GM12878 (cell line): ENCODE data around the gene PPP2R2D. TPM values are rescaled to one million over a fixed set of nuclear protein-coding genes. Genes with fewer than 3 reads are reported as not detected.

ENCODE experiments used
- ATAC-seq: fragments of 200-7000 bp; cut with Tn5 transposase; 3 replicates; pipeline ENCODE4 v1.9.1; 2020; ENCODE audit warnings: mild to moderate bottlenecking, moderate library complexity
- BruUV-seq: library from RNA; stranded (reverse); fragments of 400-500 nt; replicated peaks from 2 replicates; lab custom pipeline; 2021; lab: Mats Ljungman, UMichigan
- CTCF ChIA-PET: fragments of 300-600 bp; sonication (Branson Sonifier 250); formaldehyde crosslinking; extraction: SDS; loops from one replicate; lab custom pipeline; 2021; ENCODE audit warnings: inconsistent platforms; lab: Yijun Ruan, JAX
- POLR2A ChIA-PET: fragments of 350-600 bp; formaldehyde crosslinking; extraction: SDS; loops from one replicate; lab custom pipeline; 2021; ENCODE audit warnings: inconsistent platforms; lab: Charles Lee
- RAD21 ChIA-PET: fragments of 300-600 bp; sonication (Branson Sonifier 250); formaldehyde crosslinking; loops from one replicate; lab custom pipeline; 2023; ENCODE audit warnings: antibody characterized with exemption; ENCODE audit not compliant: unreplicated experiment; lab: Charles Lee
- SMC1A ChIA-PET: fragments of 300-600 bp; sonication (Branson Sonifier 250); formaldehyde crosslinking; loops from one replicate; lab custom pipeline; 2023; ENCODE audit not compliant: unreplicated experiment, uncharacterized antibody; lab: Charles Lee
- DNase-seq: peaks from one replicate; pipeline ENCODE4 v3.0.0-alpha.2; 2011; ENCODE audit warnings: low read depth, low spot score
- FAIRE-seq: peaks from 3 replicates; lab custom pipeline; 2011; peaks lifted over from hg19 to GRCh38; lab: Jason Lieb, UNC
- H2AFZ ChIP-seq: 2 replicates; pipeline ENCODE4 v1.6.0; 2011; ENCODE audit warnings: low read depth, low read length, control low read depth; ENCODE audit not compliant: control insufficient read depth
- H3K27ac ChIP-seq: 2 replicates; pipeline ENCODE4 v1.5.1; 2011; ENCODE audit warnings: control low read depth; ENCODE audit not compliant: control insufficient read depth, insufficient read depth
- H3K27me3 ChIP-seq, 2 experiments: replicated peaks in 1 of 2; 2 replicates each; pipeline versions ENCODE4 v1.6.0 to v1.6.1; 2011; ENCODE audit warnings: low read length in 1 of 2; ENCODE audit not compliant: control insufficient read depth in 2 of 2, insufficient read depth in 2 of 2
- H3K36me3 ChIP-seq, 2 experiments: 2 replicates each; pipeline ENCODE4 v1.5.1; 2011; ENCODE audit warnings: low read length in 1 of 2; ENCODE audit not compliant: control insufficient read depth in 2 of 2, insufficient read depth in 2 of 2
- H3K4me1 ChIP-seq: 2 replicates; pipeline ENCODE4 v1.6.1; 2011; ENCODE audit warnings: mild to moderate bottlenecking, low read length, moderate library complexity, mixed read lengths; ENCODE audit not compliant: control insufficient read depth, insufficient read depth
- H3K4me2 ChIP-seq: 2 replicates; pipeline ENCODE4 v1.6.0; 2011; ENCODE audit warnings: control low read depth; ENCODE audit not compliant: control insufficient read depth, insufficient read depth
- H3K4me3 ChIP-seq: fragments of 200-600 bp; sonication (generic); 2 replicates; pipeline ENCODE4 v1.5.1; 2016
- H3K79me2 ChIP-seq: 2 replicates; pipeline ENCODE4 v1.6.0; 2011; ENCODE audit warnings: low read length; ENCODE audit not compliant: control insufficient read depth, insufficient read depth
- H3K9ac ChIP-seq: 2 replicates; pipeline ENCODE4 v1.8.0; 2011; ENCODE audit warnings: low read length, control low read depth, mixed read lengths; ENCODE audit not compliant: control insufficient read depth, insufficient read depth
- H3K9me3 ChIP-seq: replicated peaks from 3 replicates; pipeline ENCODE4 v1.5.1; 2011; ENCODE audit warnings: mild to moderate bottlenecking, low read length; ENCODE audit not compliant: control insufficient read depth, insufficient read depth
- H4K20me1 ChIP-seq: 2 replicates; pipeline ENCODE4 v1.6.0; 2011; ENCODE audit not compliant: control insufficient read depth, insufficient read depth
- ASH2L ChIP-seq: fragments of 300-600, 200-600 bp; sonication (generic); IDR thresholded peaks from 2 replicates; pipeline ENCODE4 v1.6.1; 2017; ENCODE audit warnings: low read depth, mild to moderate bottlenecking, borderline replicate concordance
- BACH1 ChIP-seq: fragments of 450-650 bp; IDR thresholded peaks from 2 replicates; pipeline ENCODE4 v1.6.1; 2017; ENCODE audit warnings: mild to moderate bottlenecking, borderline replicate concordance
- HDAC2 ChIP-seq: fragments of 200-600 bp; sonication (generic); IDR thresholded peaks from 2 replicates; pipeline ENCODE4 v1.6.1; 2017
- HDAC6 ChIP-seq: fragments of 200-600 bp; sonication (generic); IDR thresholded peaks from one replicate; pipeline ENCODE4 v1.8.0; 2017; ENCODE audit warnings: antibody characterized with exemption; ENCODE audit not compliant: unreplicated experiment
- MEF2A ChIP-seq: IDR thresholded peaks from 2 replicates; pipeline ENCODE4 v1.6.1; 2011; ENCODE audit warnings: low read depth, mild to moderate bottlenecking, low read length, moderate library complexity; ENCODE audit not compliant: insufficient read depth
- NBN ChIP-seq: fragments of 450-650 bp; IDR thresholded peaks from 2 replicates; pipeline ENCODE4 v1.6.1; 2016
- NFYB ChIP-seq: IDR thresholded peaks from 2 replicates; pipeline ENCODE4 v1.6.1; 2011; ENCODE audit warnings: low read depth, mild to moderate bottlenecking, low read length, improper control_type of control experiment, moderate library complexity; ENCODE audit not compliant: insufficient read depth
- RBBP5 ChIP-seq: fragments of 200-600 bp; sonication (generic); conservative IDR thresholded peaks from 2 replicates; pipeline ENCODE4 v1.6.1; 2016
- SMAD1 ChIP-seq: fragments of 450-650 bp; IDR thresholded peaks from 2 replicates; pipeline ENCODE4 v1.6.1; 2018; ENCODE audit warnings: mild to moderate bottlenecking, low read depth; ENCODE audit not compliant: partially characterized antibody
- SMARCA5 ChIP-seq: fragments of 450-650 bp; IDR thresholded peaks from 2 replicates; pipeline ENCODE4 v1.6.1; 2017; ENCODE audit warnings: mild to moderate bottlenecking
- SUZ12 ChIP-seq: fragments of 200-600 bp; sonication (generic); IDR thresholded peaks from one replicate; pipeline ENCODE4 v1.6.1; 2018; ENCODE audit warnings: antibody characterized with exemption, mild to moderate bottlenecking; ENCODE audit not compliant: unreplicated experiment
- TCF12 ChIP-seq: IDR thresholded peaks from 2 replicates; pipeline ENCODE4 v1.6.1; 2011; ENCODE audit warnings: low read depth, mild to moderate bottlenecking, low read length
- ZNF384 ChIP-seq: IDR thresholded peaks from 2 replicates; pipeline ENCODE4 v1.6.1; 2012; ENCODE audit warnings: low read depth, mild to moderate bottlenecking, low read length, improper control_type of control experiment, borderline replicate concordance
- WGBS: methylation state at CpG from one replicate; pipeline ENCODE4 v1.1.6; 2016; ENCODE audit warnings: low lambda C conversion rate; ENCODE audit not compliant: insufficient replicate concordance, insufficient coverage; ENCODE audit errors: missing lambda C conversion rate; 5-methylcytosine and 5-hydroxymethylcytosine counted together
- in situ Hi-C: fragments of 300-500 bp; cut with MboI; formaldehyde crosslinking; loops from 9 replicates; pipeline ENCODE4 v1.14.3; 2018; ENCODE audit warnings: mixed read lengths
- intact Hi-C: fragments of 100-400 bp; cut with micrococcal nuclease; formaldehyde crosslinking; loops from one replicate; pipeline ENCODE4 v1.14.2; 2022; ENCODE audit not compliant: unreplicated experiment
- polyA plus RNA-seq, 11 experiments: library from polyadenylated mRNA; depleted of rRNA in 4 of 11; unstranded in 6 of 11; stranded (reverse) in 5 of 11; fragments of >200 nt; fragmentation: Nextera tagmentation in 4 of 11; fragmentation: Illumina TruSeq in 1 of 11; extraction: Ambion mirVana in 4 of 11; extraction: Trizol in 1 of 11; gene quantifications; 1 replicate in 1 of 11; 2 replicates in 10 of 11; pipeline versions ENCODE4 v1.2.1 to v1.2.3, GENCODE V29; 2011 to 2016; ENCODE audit warnings: inconsistent platforms in 2 of 11, missing spikeins in 2 of 11, low read depth in 1 of 11
- total RNA-seq, 4 experiments: library from RNA; depleted of rRNA in 3 of 4; stranded (reverse); fragments of >200 nt in 3 of 4; fragmentation: Illumina TruSeq in 1 of 4; extraction: Trizol in 1 of 4; gene quantifications; 2 replicates each; pipeline versions ENCODE4 v1.2.1 to v1.2.3, GENCODE V29; 2013 to 2021
- TF ChIP-seq, protein P1 (sequence below): IDR thresholded peaks from 2 replicates; pipeline ENCODE4 v1.6.1; 2011; ENCODE audit warnings: low read depth, low read length, improper control_type of control experiment, borderline replicate concordance
- TF ChIP-seq, protein P2 (sequence below): IDR thresholded peaks from 2 replicates; pipeline ENCODE4 v1.6.1; 2012; ENCODE audit warnings: low read depth, low read length, improper control_type of control experiment

Gene PPP2R2D
- total and polyA plus RNA-seq, 10 of the 15 experiments (the other 5 are each of a cell fraction or from before 2014, with no cell fraction given), result 2.8 to 41.9 (median 21.8) TPM

DNA sequence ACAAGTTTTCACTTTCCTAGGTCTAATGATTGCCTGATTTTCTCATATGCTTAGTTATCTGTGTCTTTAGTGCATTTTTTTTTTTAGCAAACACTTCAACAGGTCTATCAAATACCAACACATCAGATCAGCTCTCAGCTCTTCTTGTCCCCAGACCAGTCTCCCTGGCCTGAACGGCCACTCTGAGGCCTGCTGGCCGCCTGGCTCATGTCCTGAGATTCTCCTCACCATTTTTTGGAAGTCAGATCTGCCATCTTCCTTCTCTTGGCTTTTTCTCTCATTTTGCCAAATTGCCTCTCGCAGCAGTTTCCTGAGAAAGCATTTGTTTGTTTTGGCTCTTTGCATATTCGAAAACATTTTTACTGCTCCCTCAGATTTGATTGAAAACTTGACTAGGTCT, 29.3 kb downstream of the PPP2R2D start:
- peaks cover 25% of the 10 kb centered on the region for H3K4me1 ChIP-seq
- no peak overlapping the region for H3K4me3 ChIP-seq
- H3K4me2 ChIP-seq, result no peak overlapping the region
- H3K36me3 ChIP-seq, result peaks cover 8 to 13% of the 10 kb centered on the region in 2 experiments; a peak in 3 of 4 replicates
- DNase-seq, result no peak
- FAIRE-seq, result no peak
- ATAC-seq, result no peak
- no peak overlapping the region for H2AFZ ChIP-seq
- intact Hi-C loops (no loop called here), in situ Hi-C loops (no loop called here)
- peaks cover 4% of the 10 kb centered on the region; the same call in 1 of the 2 replicates for H4K20me1 ChIP-seq
- no TSS peak for BruUV-seq
- no peak overlapping the region for H3K27ac ChIP-seq
- H3K9me3 ChIP-seq, result no peaks in the 10 kb centered on the region; the same call in 2 of the 3 replicates
- CTCF ChIA-PET, result interaction anchor here (1.4 kb wide), 1 partner anchor 55 kb away, joined by 3 read pairs; no protein-coding TSS in a partner anchor
- RAD21 ChIA-PET, result no interaction called here
- H3K79me2 ChIP-seq, result peaks cover 64% of the 10 kb centered on the region
- SMC1A ChIA-PET, result no interaction called here
- 100% methylated on average over 4 of the region's 4 CpGs for WGBS
- TF ChIP-seq, protein P1, sequence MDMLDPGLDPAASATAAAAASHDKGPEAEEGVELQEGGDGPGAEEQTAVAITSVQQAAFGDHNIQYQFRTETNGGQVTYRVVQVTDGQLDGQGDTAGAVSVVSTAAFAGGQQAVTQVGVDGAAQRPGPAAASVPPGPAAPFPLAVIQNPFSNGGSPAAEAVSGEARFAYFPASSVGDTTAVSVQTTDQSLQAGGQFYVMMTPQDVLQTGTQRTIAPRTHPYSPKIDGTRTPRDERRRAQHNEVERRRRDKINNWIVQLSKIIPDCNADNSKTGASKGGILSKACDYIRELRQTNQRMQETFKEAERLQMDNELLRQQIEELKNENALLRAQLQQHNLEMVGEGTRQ, result no peak
- TF ChIP-seq HDAC2 (no peak), SMAD1 (no peak), RBBP5 (no peak), SMARCA5 (no peak), BACH1 (no peak), MEF2A (no peak), ZNF384 (no peak), HDAC6 (no peak), ASH2L (no peak), TCF12 (no peak), NFYB (no peak), NBN (no peak), SUZ12 (no peak)
- TF ChIP-seq, protein P2, sequence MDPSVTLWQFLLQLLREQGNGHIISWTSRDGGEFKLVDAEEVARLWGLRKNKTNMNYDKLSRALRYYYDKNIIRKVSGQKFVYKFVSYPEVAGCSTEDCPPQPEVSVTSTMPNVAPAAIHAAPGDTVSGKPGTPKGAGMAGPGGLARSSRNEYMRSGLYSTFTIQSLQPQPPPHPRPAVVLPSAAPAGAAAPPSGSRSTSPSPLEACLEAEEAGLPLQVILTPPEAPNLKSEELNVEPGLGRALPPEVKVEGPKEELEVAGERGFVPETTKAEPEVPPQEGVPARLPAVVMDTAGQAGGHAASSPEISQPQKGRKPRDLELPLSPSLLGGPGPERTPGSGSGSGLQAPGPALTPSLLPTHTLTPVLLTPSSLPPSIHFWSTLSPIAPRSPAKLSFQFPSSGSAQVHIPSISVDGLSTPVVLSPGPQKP, result no peak
- H3K9ac ChIP-seq, result no peak overlapping the region
- POLR2A ChIA-PET, result no interaction called here
- H3K27me3 ChIP-seq, result no peaks in the 10 kb centered on the region
